ENCODE results near the gene SOX6. TPM values are rescaled to one million over a fixed set of nuclear protein-coding genes. Genes with fewer than 3 reads are reported as not detected.
"Not testable (repeated sequence)": the region's sequence is repeated elsewhere in the genome, so short reads cannot be mapped to it uniquely, and the experiment has no call there.

Gene SOX6
- total RNA-seq, 1 experiment from 2014 or later: under 0.01 TPM

DNA sequence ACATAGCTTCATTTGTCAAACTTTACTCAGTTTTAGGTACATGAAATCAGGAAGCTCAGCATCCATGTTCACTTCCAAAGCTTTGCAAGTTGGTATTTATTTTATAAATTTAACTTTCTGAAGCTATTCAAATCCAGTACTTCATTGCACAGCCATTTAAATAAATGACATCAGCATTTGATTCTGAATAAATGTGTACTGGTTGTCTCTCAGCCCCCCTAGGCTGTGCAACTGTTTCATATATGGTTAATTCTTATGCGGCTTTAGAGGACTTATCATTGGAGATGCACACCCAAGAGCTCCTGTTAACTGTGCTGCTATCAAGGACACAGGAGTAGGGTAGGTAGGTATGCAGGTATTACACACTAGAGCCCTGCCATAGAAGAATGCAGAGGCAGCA is 325.1 kb downstream of the SOX6 start:
- DNase-seq (ENCODE audit: low spot score): no peak
- in situ Hi-C loops (cut with HindIII; ENCODE audit: low sequenced_read_pairs): no loop called here

DNA sequence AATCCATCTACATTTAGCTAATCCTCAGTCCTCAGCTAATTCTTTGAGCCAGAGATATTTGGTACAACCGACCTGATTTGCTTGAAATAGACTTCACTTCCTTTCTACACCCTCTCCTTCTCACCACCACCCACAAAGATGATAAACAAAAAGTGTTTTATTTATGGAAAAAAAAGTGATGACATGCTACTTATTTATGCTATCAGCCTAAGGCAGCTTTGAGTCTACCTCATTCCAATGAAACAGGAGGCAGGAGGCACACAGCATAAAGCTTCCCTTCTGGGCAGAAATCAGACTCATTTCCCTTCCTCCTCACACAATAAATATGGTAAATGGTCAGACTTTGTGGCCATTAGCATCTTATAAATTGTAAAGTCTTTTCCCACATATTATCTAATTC is 325.7 kb downstream of the SOX6 start:
- in situ Hi-C loops (cut with HindIII; ENCODE audit: low sequenced_read_pairs): no loop called here
- DNase-seq (ENCODE audit: low spot score): no peak

DNA sequence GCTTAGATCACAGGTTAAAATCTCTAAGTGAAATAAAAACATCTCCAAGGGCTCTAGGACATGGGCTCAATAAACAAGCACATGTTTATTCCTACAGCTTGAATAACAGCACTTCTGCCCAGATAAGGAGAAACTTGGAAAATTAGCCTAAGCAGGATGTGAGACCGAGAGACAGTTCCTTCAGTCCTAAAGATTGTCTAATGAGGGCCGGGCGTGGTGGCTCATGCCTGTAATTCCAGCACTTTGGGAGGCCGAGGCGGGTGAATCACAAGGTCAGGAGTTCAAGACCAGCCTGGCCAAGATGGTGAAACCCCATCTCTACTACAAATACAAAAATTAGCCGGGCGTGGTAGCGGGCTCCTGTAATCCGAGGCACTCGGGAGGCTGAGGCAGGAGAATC is 327.2 kb downstream of the SOX6 start:
- in situ Hi-C loops (cut with HindIII; ENCODE audit: low sequenced_read_pairs); DNase-seq (ENCODE audit: low spot score): not testable (repeated sequence)

DNA sequence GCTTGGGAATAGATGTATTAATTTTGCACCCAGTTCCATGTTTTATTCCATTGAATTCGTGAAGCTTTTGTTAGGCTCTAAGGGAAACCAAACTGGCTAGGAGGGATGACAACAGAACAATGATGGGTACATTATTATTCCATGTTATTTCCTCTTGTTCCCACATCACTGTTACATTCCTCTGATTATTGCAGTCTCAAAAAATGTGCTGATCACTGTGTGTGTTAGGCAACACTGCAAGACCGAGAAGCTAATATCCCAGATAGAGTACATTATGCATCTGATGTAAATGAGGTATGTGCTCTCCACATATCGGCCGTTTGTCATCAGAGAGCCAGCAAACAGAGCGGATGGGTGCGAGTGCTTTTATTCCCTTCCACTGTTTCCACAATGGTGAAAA is 327.9 kb downstream of the SOX6 start:
- DNase-seq (ENCODE audit: low spot score): no peak
- in situ Hi-C loops (cut with HindIII; ENCODE audit: low sequenced_read_pairs): no loop called here

- in situ Hi-C loops (cut with HindIII; ENCODE audit: low sequenced_read_pairs): no loop called here
- DNase-seq (ENCODE audit: low spot score): no peak
Measured at GRCh38 chr11:16027621-16028020, 328.7 kb downstream of the SOX6 start.

- in situ Hi-C loops (cut with HindIII; ENCODE audit: low sequenced_read_pairs): no loop called here
- no peak for DNase-seq (ENCODE audit: low spot score)
Measured at GRCh38 chr11:16026849-16027248, 329.5 kb downstream of the SOX6 start.

DNA sequence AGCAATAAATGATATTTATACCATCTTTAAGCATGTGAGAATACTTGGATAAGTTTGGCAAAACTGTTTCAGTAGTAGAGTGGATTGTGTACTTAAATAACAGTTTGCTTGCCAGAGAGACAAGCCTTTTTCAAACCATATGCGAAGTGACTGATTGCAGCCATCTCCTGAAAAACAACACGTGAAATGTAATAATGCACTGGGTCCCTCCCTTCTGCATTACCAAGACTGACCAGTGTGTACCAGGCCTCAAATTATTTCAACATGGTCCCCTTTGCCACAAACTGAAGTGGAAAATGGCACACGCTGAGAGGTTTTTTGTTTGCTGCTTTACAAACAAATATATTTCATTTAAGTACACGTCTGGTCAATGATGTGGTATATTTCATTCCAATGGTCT is 337.4 kb downstream of the SOX6 start:
- no peak for DNase-seq (ENCODE audit: low spot score)
- in situ Hi-C loops (cut with HindIII; ENCODE audit: low sequenced_read_pairs): no loop called here

GRCh38 chr11:16016468-16016829 is 339.9 kb downstream of the SOX6 start:
- in situ Hi-C loops (cut with HindIII; ENCODE audit: low sequenced_read_pairs): no loop called here
- DNase-seq (ENCODE audit: low spot score): no peak

GRCh38 chr11:16015741-16016467 is 340.4 kb downstream of the SOX6 start:
- in situ Hi-C loops (cut with HindIII; ENCODE audit: low sequenced_read_pairs): no loop called here
- no peak for DNase-seq (ENCODE audit: low spot score)

GRCh38 chr11:16013649-16014275 is 342.6 kb downstream of the SOX6 start:
- in situ Hi-C loops (cut with HindIII; ENCODE audit: low sequenced_read_pairs): no loop called here
- DNase-seq (ENCODE audit: low spot score): no peak

- DNase-seq (ENCODE audit: low spot score): no peak
- in situ Hi-C loops (cut with HindIII; ENCODE audit: low sequenced_read_pairs): no loop called here
Measured at GRCh38 chr11:16013242-16013641, 343.1 kb downstream of the SOX6 start.

DNA sequence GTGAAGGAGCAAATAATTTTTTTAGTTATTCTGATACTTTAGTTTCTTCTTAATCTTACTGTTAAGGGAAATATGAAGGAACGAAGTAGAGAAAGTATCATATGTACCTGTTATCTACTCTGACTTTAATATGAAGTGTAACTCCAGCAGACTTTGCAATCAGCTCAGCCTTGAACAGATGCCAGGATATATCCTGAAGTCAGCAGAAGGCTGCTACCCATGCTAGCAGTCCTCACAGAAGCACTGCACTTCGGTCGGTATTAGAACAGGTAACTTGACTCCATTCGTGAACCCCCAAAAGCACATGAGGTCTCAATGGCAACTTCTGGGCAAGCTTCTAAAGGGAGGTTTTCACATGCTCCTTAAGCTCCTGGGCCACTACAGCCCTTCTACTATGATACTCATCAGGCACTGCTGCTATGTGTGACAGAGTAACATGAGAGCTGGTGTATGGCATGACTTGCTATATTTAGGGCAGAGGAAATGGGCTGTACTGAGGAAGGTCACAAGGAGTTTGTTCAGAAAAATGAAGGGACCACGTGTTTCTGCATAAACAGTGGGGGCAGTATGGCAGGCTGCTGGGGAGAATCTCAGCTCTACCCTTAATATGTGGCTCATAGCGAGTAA is 344.1 kb downstream of the SOX6 start:
- in situ Hi-C loops (cut with HindIII; ENCODE audit: low sequenced_read_pairs): no loop called here
- no peak for DNase-seq (ENCODE audit: low spot score)

GRCh38 chr11:16011396-16011795 is 344.9 kb downstream of the SOX6 start:
- no peak for DNase-seq (ENCODE audit: low spot score)
- in situ Hi-C loops (cut with HindIII; ENCODE audit: low sequenced_read_pairs): no loop called here

GRCh38 chr11:16009021-16009420 is 347.3 kb downstream of the SOX6 start:
- in situ Hi-C loops (cut with HindIII; ENCODE audit: low sequenced_read_pairs): no loop called here
- no peak for DNase-seq (ENCODE audit: low spot score)

DNA sequence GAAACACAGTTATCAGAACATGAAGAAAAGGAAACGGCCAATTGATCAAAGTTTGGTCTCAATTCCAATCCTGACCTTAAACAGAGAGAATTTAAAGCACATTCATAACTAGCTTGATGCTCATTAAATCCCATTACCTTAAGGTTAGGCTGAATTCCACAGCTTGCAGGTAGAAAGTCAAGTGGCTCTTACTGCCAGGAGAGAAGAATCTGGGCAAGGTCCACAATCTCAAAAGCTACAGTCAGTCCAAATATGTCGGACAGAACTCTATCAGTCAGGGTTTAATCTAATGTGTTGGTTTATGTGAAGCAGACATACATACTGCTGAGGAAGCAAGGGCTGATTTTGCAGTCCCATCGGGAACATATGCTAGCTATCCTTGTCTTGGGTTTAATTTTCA is 348.8 kb downstream of the SOX6 start:
- in situ Hi-C loops (cut with HindIII; ENCODE audit: low sequenced_read_pairs): no loop called here

GRCh38 chr11:16002942-16003341 is 353.4 kb downstream of the SOX6 start:
- DNase-seq (ENCODE audit: low spot score): no peak
- in situ Hi-C loops (cut with HindIII; ENCODE audit: low sequenced_read_pairs): no loop called here

More for the DNA sequence above, 348.8 kb downstream of the SOX6 start:
- DNase-seq (ENCODE audit: low spot score): no peak

DNA sequence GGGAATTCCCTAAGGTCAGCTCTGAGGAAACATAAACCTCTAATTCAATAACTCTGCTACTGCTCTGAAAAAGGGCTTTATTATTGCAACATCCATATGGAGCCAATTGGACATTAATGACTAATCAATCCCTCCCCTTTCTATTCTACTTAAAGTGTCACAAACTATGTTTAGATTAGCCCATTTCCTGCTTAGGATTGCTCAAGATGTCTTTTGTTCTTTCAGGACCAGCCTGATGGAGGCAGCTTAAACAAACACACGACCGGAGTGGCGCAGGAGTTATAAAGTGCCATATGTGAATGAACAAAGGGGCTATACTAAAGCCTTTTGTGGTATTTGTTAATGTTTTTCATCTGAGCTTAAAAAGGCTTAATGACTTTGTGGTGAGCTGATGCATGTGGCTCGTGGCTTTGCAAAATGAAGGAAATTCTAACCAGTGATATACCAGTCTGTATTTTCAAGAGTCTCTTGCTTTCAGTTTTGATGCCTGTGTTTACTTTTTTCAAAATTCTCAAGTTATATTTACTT is 354.4 kb downstream of the SOX6 start:
- in situ Hi-C loops (cut with HindIII; ENCODE audit: low sequenced_read_pairs): no loop called here
- no peak for DNase-seq (ENCODE audit: low spot score)

- in situ Hi-C loops (cut with HindIII; ENCODE audit: low sequenced_read_pairs): no loop called here
- no peak for DNase-seq (ENCODE audit: low spot score)
Measured at GRCh38 chr11:16001044-16001568, 355.2 kb downstream of the SOX6 start.

GRCh38 chr11:16000065-16000464 is 356.3 kb downstream of the SOX6 start:
- no peak for DNase-seq (ENCODE audit: low spot score)
- in situ Hi-C loops (cut with HindIII; ENCODE audit: low sequenced_read_pairs): no loop called here

GRCh38 chr11:15993345-15993744 is 363.0 kb downstream of the SOX6 start:
- in situ Hi-C loops (cut with HindIII; ENCODE audit: low sequenced_read_pairs): no loop called here
- no peak for DNase-seq (ENCODE audit: low spot score)

Data from G401 (cell line).